Measurements from ENCODE around the gene STOML3. TPM values are rescaled to one million over a fixed set of nuclear protein-coding genes. Genes with fewer than 3 reads are reported as not detected.

Gene STOML3
- polyA plus RNA-seq, 1 of the 3 experiments (the other 2 are of a cell fraction) = not detected

DNA sequence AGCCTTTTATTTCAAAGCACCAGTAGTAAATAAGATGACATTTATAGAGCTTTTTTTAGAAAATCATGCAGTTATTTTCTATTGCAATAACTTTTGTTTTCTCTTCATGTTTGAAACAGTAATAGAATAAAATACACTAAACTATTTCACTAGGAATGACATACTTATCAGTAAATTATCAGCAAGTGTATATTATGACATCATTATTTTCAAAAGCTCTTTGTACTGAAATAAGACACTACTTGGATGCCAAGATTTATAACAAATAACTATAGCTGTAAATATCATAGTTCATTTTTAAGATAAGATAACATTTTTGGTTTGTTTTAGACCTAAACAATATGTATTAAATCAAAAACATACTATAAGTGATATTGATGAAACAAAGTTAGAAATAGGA is 56.8 kb downstream of the STOML3 start:
- Histone ChIP-seq H3F3A (replicated peaks; ENCODE audit: insufficient read depth) (no peaks in the 10 kb centered on the region), H3K9me2 (no peaks in the 10 kb centered on the region), H3K4me1 (ENCODE audit: control insufficient read depth in 1 of 2, insufficient read depth in 2 of 2, low read depth in 1 of 2, low read length in 1 of 2) (no peaks in the 10 kb centered on the region; a peak in 1 of 4 replicates), H3K27ac (ENCODE audit: low read depth in 2 of 2, low read length in 1 of 2) (no peak overlapping the region), H3K27me3 (ENCODE audit: insufficient read depth) (no peaks in the 10 kb centered on the region), H2AFZ (ENCODE audit: low read depth) (no peak overlapping the region), H3K4me2 (no peak overlapping the region), H3K79me2 (ENCODE audit: insufficient read depth) (no peaks in the 10 kb centered on the region), H3K36me3 (replicated peaks in 1 of 2; ENCODE audit: control insufficient read depth in 1 of 2, insufficient read depth in 2 of 2, low read length in 1 of 2) (no peaks in the 10 kb centered on the region), H3K9ac (no peak overlapping the region), H3K9me3 (no peaks in the 10 kb centered on the region), H3K4me3 (ENCODE audit: low read depth in 2 of 2, low read length in 1 of 2) (no peak overlapping the region), H4K20me1 (ENCODE audit: insufficient read depth) (no peaks in the 10 kb centered on the region)
- TF ChIP-seq TAF1 (IDR thresholded peaks at IDR 0.05; ENCODE audit: borderline replicate concordance, low read depth, low read length) (no peak), RFX5 (IDR thresholded peaks at IDR 0.05; ENCODE audit: low read length) (no peak), SMC3 (IDR thresholded peaks at IDR 0.05; ENCODE audit: low read depth, low read length) (no peak), CTCF (IDR thresholded peaks at IDR 0.05) (no peak), FOXM1 (IDR thresholded peaks at IDR 0.05; ENCODE audit: low read depth) (no peak), FOXJ3 (CRISPR knock-in tag; IDR thresholded peaks at IDR 0.05) (no peak)
- DNase-seq = no peak
- CTCF ChIA-PET = no interaction called here
- POLR2A ChIA-PET = no interaction called here

DNA sequence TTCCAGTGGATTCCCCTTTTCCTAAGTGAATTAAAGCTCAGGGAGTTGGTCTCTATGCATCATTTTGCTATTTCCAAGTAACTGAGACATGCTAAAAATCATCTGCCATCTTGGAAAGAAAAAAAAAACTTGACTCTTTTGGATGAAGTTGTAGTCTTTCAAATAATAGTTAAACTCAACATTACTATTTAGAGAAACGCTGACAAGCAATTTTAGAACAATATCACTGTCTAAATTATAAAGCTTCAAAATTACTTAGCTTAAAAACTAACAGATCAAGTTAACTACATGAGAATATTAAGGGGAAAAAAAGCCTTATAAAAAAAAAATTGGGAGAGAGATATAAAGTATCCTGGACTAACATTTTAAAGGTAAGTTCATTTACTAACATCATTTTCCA is 68.5 kb downstream of the STOML3 start:
- no peaks in the 10 kb centered on the region for H4K20me1 ChIP-seq (ENCODE audit: insufficient read depth)
- no peak overlapping the region for H3K4me2 ChIP-seq
- TF ChIP-seq RXRA (IDR thresholded peaks at IDR 0.05; ENCODE audit: borderline replicate concordance, low read depth) = no peak
- TF ChIP-seq MAX (IDR thresholded peaks at IDR 0.05; ENCODE audit: low read depth) = no peak
- TF ChIP-seq PBX3 (IDR thresholded peaks at IDR 0.05) = no peak
- no peak for TF ChIP-seq SMC3 (IDR thresholded peaks at IDR 0.05; ENCODE audit: low read depth, low read length)
- no peak for TF ChIP-seq CHD2 (IDR thresholded peaks at IDR 0.05; ENCODE audit: low read length, partially characterized antibody)
- no peak for TF ChIP-seq GABPA (IDR thresholded peaks at IDR 0.05; ENCODE audit: low read depth)
- no peak for TF ChIP-seq TEAD4 (IDR thresholded peaks at IDR 0.05; ENCODE audit: borderline replicate concordance, insufficient read depth)
- no peak for TF ChIP-seq CTCF (IDR thresholded peaks at IDR 0.05)
- no peak for TF ChIP-seq NRF1 (IDR thresholded peaks at IDR 0.05; ENCODE audit: low read depth, low read length)
- TF ChIP-seq JUND (IDR thresholded peaks at IDR 0.05) = no peak
- no peak for TF ChIP-seq ELF1 (IDR thresholded peaks at IDR 0.05)
- no peak for TF ChIP-seq MXI1 (IDR thresholded peaks at IDR 0.05; ENCODE audit: low read depth, low read length)
- TF ChIP-seq FOXJ3 (CRISPR knock-in tag; IDR thresholded peaks at IDR 0.05) = no peak
- TF ChIP-seq MEF2A (IDR thresholded peaks at IDR 0.05; ENCODE audit: borderline replicate concordance, low read depth) = no peak
- no peak for TF ChIP-seq GATA2 (CRISPR knock-in tag; IDR thresholded peaks at IDR 0.05)
- TF ChIP-seq NFIC (IDR thresholded peaks at IDR 0.05; ENCODE audit: borderline replicate concordance) = no peak
- TF ChIP-seq, protein P1, sequence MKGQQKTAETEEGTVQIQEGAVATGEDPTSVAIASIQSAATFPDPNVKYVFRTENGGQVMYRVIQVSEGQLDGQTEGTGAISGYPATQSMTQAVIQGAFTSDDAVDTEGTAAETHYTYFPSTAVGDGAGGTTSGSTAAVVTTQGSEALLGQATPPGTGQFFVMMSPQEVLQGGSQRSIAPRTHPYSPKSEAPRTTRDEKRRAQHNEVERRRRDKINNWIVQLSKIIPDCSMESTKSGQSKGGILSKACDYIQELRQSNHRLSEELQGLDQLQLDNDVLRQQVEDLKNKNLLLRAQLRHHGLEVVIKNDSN (IDR thresholded peaks at IDR 0.05; ENCODE audit: borderline replicate concordance, low read depth) = no peak
- no peak for TF ChIP-seq RCOR1 (IDR thresholded peaks at IDR 0.05; ENCODE audit: low read length)
- H3K36me3 ChIP-seq (replicated peaks in 1 of 2; ENCODE audit: control insufficient read depth in 1 of 2, insufficient read depth in 2 of 2, low read length in 1 of 2) = no peaks in the 10 kb centered on the region
- H3K27ac ChIP-seq (ENCODE audit: low read depth in 2 of 2, low read length in 1 of 2) = no peak overlapping the region
- no peaks in the 10 kb centered on the region for H3K9me3 ChIP-seq
- no peaks in the 10 kb centered on the region for H3K79me2 ChIP-seq (ENCODE audit: insufficient read depth)
- H3K4me3 ChIP-seq (ENCODE audit: low read depth in 2 of 2, low read length in 1 of 2) = no peak overlapping the region
- POLR2A ChIA-PET = no interaction called here
- H3K4me1 ChIP-seq (ENCODE audit: control insufficient read depth in 1 of 2, insufficient read depth in 2 of 2, low read depth in 1 of 2, low read length in 1 of 2) = no peaks in the 10 kb centered on the region
- no peak for DNase-seq
- H2AFZ ChIP-seq (ENCODE audit: low read depth) = no peak overlapping the region
- CTCF ChIA-PET = interaction anchor here (0.8 to 1.1 kb wide), 3 partner anchors 12 to 46 kb away, joined by 3 read pairs; no protein-coding TSS in a partner anchor
- no peaks in the 10 kb centered on the region for H3K27me3 ChIP-seq (ENCODE audit: insufficient read depth)
- H3K9ac ChIP-seq = no peak overlapping the region
- H3K9me2 ChIP-seq = no peaks in the 10 kb centered on the region
- WGBS (ENCODE audit: low lambda C conversion rate) = 3% methylated on average over 1 of the region's 1 CpG
- no peaks in the 10 kb centered on the region for H3F3A ChIP-seq (replicated peaks; ENCODE audit: insufficient read depth)

Data from SK-N-SH (cell line).